PC-9 (cell line): ENCODE data around the gene MCM9. TPM values are rescaled to one million over a fixed set of nuclear protein-coding genes. Genes with fewer than 3 reads are reported as not detected.

Source experiments
- BruUV-seq: library from RNA; stranded (reverse); fragments of 400-500 nt; replicated peaks from 2 replicates; lab custom pipeline; 2021; lab: Mats Ljungman, UMichigan
- CTCF ChIA-PET: fragments of 300-600 bp; sonication (Branson Sonifier 250); formaldehyde crosslinking; loops from one replicate; lab custom pipeline; 2022; ENCODE audit warnings: antibody characterized with exemption; lab: Charles Lee
- POLR2A ChIA-PET: fragments of 300-600 bp; sonication (Branson Sonifier 250); formaldehyde crosslinking; loops from one replicate; lab custom pipeline; 2022; ENCODE audit warnings: antibody characterized with exemption; ENCODE audit not compliant: unreplicated experiment; lab: Charles Lee
- DNase-seq, 2 experiments: peaks; one replicate each; pipeline versions ENCODE4 v3.0.0 to v3.0.0-alpha.2; 2015 to 2022; ENCODE audit warnings: mixed read lengths in 1 of 2
- H2AFZ ChIP-seq: fragments of 200-600 bp; sonication (generic); 2 replicates; pipeline ENCODE4 v1.8.1; 2017; ENCODE audit warnings: antibody characterized with exemption
- H3F3A ChIP-seq: fragments of 200-600 bp; sonication (generic); 2 replicates; pipeline ENCODE4 v1.8.1; 2017; ENCODE audit warnings: antibody characterized with exemption, mild to moderate bottlenecking, low read depth; ENCODE audit not compliant: insufficient read depth
- H3K27ac ChIP-seq: fragments of 200-600 bp; sonication (generic); 2 replicates; pipeline ENCODE4 v1.6.1; 2016; ENCODE audit warnings: mixed run types
- H3K27me3 ChIP-seq: fragments of 200-600 bp; sonication (generic); 2 replicates; pipeline ENCODE4 v1.6.1; 2016; ENCODE audit warnings: low read depth, mixed run types; ENCODE audit not compliant: insufficient read depth
- H3K36me3 ChIP-seq: fragments of 200-600 bp; sonication (generic); 2 replicates; pipeline ENCODE4 v1.6.1; 2016; ENCODE audit warnings: low read depth, mixed run types
- H3K4me1 ChIP-seq: fragments of 200-600 bp; sonication (generic); replicated peaks from 2 replicates; pipeline ENCODE4 v1.6.1; 2016; ENCODE audit warnings: mixed run types; ENCODE audit not compliant: insufficient read depth
- H3K4me2 ChIP-seq: fragments of 200-600 bp; sonication (generic); 2 replicates; pipeline ENCODE4 v1.6.1; 2017; ENCODE audit warnings: mixed run types
- H3K4me3 ChIP-seq: fragments of 200-600 bp; sonication (generic); 2 replicates; pipeline ENCODE4 v1.6.1; 2016; ENCODE audit warnings: mixed run types
- H3K79me2 ChIP-seq: fragments of 200-600 bp; sonication (generic); 2 replicates; pipeline ENCODE4 v1.6.1; 2017; ENCODE audit warnings: low read depth, mixed run types
- H3K9me2 ChIP-seq: fragments of 200-600 bp; sonication (generic); 2 replicates; pipeline ENCODE4 v1.8.1; 2017; ENCODE audit warnings: mild to moderate bottlenecking; ENCODE audit not compliant: insufficient read depth
- H3K9me3 ChIP-seq: fragments of 200-600 bp; sonication (generic); 2 replicates; pipeline ENCODE4 v1.8.1; 2016; ENCODE audit warnings: low read depth; ENCODE audit not compliant: insufficient read depth
- H4K20me1 ChIP-seq: fragments of 200-600 bp; sonication (generic); 2 replicates; pipeline ENCODE4 v1.8.1; 2017; ENCODE audit not compliant: insufficient read depth
- CTCF ChIP-seq: fragments of 200-600 bp; sonication (generic); conservative IDR thresholded peaks from 2 replicates; pipeline ENCODE4 v1.6.1; 2017; ENCODE audit warnings: mixed run types, antibody characterized with exemption, mild to moderate bottlenecking, moderate library complexity
- EZH2 ChIP-seq: fragments of 200-600 bp; sonication (generic); IDR thresholded peaks from 2 replicates; pipeline ENCODE4 v1.8.0; 2017; ENCODE audit warnings: antibody characterized with exemption, low read depth
- intact Hi-C: fragments of 100-400 bp; cut with micrococcal nuclease; formaldehyde crosslinking; loops from one replicate; pipeline ENCODE4 v1.10.0; 2022; ENCODE audit not compliant: unreplicated experiment
- total RNA-seq: library from RNA; stranded (reverse); gene quantifications from 2 replicates; pipeline ENCODE4 v1.2.3, GENCODE V29; 2021

MCM9 gene
- total RNA-seq, 1 experiment from 2014 or later = 18.1 TPM

DNA sequence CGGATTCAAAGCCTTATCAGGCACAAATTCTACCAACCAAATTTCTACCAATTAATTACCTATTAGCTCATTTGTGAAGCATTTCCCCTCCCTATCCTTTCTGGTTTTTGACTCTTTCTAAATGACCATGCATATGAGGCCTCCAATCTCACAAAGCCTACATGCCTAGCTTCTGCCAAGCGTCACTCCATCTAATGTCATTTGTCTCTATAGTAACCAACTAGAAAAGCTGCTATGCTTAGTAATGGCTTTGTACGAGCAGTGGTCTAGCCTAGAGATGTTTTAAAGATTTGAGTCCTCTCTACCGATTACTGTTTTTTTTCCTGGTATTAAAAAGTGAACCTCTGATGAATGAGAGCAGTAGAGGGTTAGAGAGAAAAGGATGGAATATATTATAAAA is 45.8 kb downstream of the MCM9 start:
- Histone ChIP-seq H3F3A (peaks cover 7% of the 10 kb centered on the region; the same call in 1 of the 2 replicates), H3K9me2 (no peaks in the 10 kb centered on the region), H3K4me1 (peaks cover 11% of the 10 kb centered on the region), H3K9me3 (no peaks in the 10 kb centered on the region), H3K27me3 (no peaks in the 10 kb centered on the region), H4K20me1 (no peaks in the 10 kb centered on the region), H3K4me3 (no peak overlapping the region), H3K4me2 (no peak overlapping the region), H3K27ac (no peak overlapping the region), H3K36me3 (peaks cover under 1% of the 10 kb centered on the region; the same call in 1 of the 2 replicates), H3K79me2 (peaks cover 68% of the 10 kb centered on the region), H2AFZ (no peak overlapping the region)
- POLR2A ChIA-PET = no interaction called here
- CTCF ChIA-PET = no interaction called here
- TF ChIP-seq CTCF = no peak
- intact Hi-C loops = no loop called here
- BruUV-seq = no TSS peak
- no peak for DNase-seq

DNA sequence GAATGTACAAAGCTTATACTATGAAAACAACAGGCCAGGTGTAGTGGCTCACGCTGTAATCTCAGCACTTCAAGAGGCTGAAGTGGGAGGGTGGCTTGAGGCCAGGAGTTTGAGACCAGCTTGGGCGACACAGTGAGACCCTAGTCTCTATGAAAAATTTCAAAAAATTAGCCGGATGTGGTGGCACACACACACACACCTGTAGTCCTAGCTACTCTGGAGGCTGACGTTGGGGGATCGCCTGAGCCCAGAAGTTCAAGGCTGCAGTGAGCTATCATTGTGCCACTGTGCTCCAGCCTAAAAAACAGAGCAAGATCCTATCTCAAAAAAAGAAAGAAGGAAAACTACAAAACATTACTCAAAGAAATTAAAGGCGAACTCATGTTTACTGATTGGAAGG is 48.3 kb downstream of the MCM9 start:
- intact Hi-C loops = no loop called here
- Histone ChIP-seq H3K27ac (no peak overlapping the region), H2AFZ (no peak overlapping the region), H3K9me3 (no peaks in the 10 kb centered on the region), H3K4me2 (no peak overlapping the region), H3F3A (no peaks in the 10 kb centered on the region), H3K27me3 (no peaks in the 10 kb centered on the region), H3K4me1 (peaks cover 8% of the 10 kb centered on the region; the same call in 1 of the 2 replicates), H3K4me3 (no peak overlapping the region), H3K36me3 (peaks cover 8% of the 10 kb centered on the region; the same call in 1 of the 2 replicates), H3K79me2 (peaks cover 70% of the 10 kb centered on the region), H4K20me1 (no peaks in the 10 kb centered on the region), H3K9me2 (0 out of 2 replicates have a peak, but pooled peaks cover 4% of the 10 kb centered on the region)
- no TSS peak for BruUV-seq
- CTCF ChIA-PET = no interaction called here
- TF ChIP-seq CTCF = no peak
- no peak for TF ChIP-seq EZH2
- no peak for DNase-seq
- POLR2A ChIA-PET = no interaction called here

GRCh38 chr6:118882314-118882905 is 52.5 kb downstream of the MCM9 start:
- H3K4me1 ChIP-seq = peaks cover 8% of the 10 kb centered on the region; the same call in 1 of the 2 replicates
- H2AFZ ChIP-seq = no peak overlapping the region
- no TSS peak for BruUV-seq
- no peak for DNase-seq
- peaks cover 49% of the 10 kb centered on the region for H3K79me2 ChIP-seq
- H3F3A ChIP-seq = no peaks in the 10 kb centered on the region
- H3K9me3 ChIP-seq = no peaks in the 10 kb centered on the region
- intact Hi-C loops = no loop called here
- CTCF ChIA-PET = no interaction called here
- TF ChIP-seq CTCF = no peak
- no peak for TF ChIP-seq EZH2
- POLR2A ChIA-PET = interaction anchor here (0.7 kb wide), 1 partner anchor 11 kb away, joined by 3 read pairs; no protein-coding TSS in a partner anchor
- H3K4me3 ChIP-seq = no peak overlapping the region
- H3K4me2 ChIP-seq = no peak overlapping the region
- no peaks in the 10 kb centered on the region for H4K20me1 ChIP-seq
- 0 out of 2 replicates have a peak, but pooled peaks cover 4% of the 10 kb centered on the region for H3K9me2 ChIP-seq
- H3K36me3 ChIP-seq = peaks cover 8% of the 10 kb centered on the region; the same call in 1 of the 2 replicates
- H3K27ac ChIP-seq = no peak overlapping the region
- H3K27me3 ChIP-seq = no peaks in the 10 kb centered on the region
